ENCODE results near the gene TOR1AIP1.
"Not testable (repeated sequence)": the region's sequence is repeated elsewhere in the genome, so short reads cannot be mapped to it uniquely, and the experiment has no call there.

TOR1AIP1 gene

GRCh38 chr1:179938752-179939151, 56.7 kb downstream of the TOR1AIP1 start:
- DNase-seq = no peak

GRCh38 chr1:179939941-179940340, 57.9 kb downstream of the TOR1AIP1 start:
- DNase-seq = no peak

DNA sequence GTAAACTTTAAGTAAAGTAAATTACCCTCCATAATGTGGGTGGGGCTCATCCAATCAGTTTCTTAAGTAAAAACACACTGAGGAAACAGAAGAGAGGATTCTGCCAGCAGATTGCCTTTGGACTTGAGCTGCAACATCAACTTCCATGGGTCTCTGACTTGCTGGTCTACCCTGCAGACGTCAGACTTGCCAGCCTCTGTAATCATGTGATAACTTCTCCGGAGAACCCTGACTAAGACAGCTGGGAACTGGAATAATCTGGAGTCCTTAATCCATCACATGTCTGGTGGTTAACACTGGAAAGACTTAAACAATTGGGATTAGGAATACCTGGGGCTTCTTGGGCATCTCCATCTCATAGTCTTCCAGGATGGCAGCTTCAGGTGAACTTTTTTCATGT, 59.4 kb downstream of the TOR1AIP1 start:
- DNase-seq = no peak

- no peak for DNase-seq
Measured at GRCh38 chr1:179950651-179951050, 68.6 kb downstream of the TOR1AIP1 start.

- no peak for DNase-seq
Measured at GRCh38 chr1:179951383-179952144, 69.5 kb downstream of the TOR1AIP1 start.

DNA sequence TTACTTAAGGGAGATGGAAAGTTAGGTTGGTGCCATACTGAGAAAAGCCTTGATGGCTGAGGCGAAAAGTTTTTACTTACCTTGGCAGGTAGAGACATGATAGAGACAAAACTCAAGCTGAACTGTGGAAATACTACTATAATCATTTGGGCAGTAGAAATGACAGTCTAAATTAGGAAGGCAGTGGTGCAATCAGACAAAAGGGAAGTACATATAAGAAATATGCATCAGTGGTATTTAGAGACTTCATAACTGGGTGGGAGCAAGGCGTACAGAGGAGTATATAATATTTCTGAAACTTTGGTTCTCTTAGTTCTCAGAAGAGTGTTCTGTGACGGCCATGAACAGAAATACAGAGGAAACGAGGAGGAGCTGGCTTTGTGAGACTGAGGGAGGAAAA, 70.1 kb downstream of the TOR1AIP1 start:
- no peak for DNase-seq

GRCh38 chr1:179953974-179954492, 71.9 kb downstream of the TOR1AIP1 start:
- peak; percentile 49 to 66 for DNase-seq

DNA sequence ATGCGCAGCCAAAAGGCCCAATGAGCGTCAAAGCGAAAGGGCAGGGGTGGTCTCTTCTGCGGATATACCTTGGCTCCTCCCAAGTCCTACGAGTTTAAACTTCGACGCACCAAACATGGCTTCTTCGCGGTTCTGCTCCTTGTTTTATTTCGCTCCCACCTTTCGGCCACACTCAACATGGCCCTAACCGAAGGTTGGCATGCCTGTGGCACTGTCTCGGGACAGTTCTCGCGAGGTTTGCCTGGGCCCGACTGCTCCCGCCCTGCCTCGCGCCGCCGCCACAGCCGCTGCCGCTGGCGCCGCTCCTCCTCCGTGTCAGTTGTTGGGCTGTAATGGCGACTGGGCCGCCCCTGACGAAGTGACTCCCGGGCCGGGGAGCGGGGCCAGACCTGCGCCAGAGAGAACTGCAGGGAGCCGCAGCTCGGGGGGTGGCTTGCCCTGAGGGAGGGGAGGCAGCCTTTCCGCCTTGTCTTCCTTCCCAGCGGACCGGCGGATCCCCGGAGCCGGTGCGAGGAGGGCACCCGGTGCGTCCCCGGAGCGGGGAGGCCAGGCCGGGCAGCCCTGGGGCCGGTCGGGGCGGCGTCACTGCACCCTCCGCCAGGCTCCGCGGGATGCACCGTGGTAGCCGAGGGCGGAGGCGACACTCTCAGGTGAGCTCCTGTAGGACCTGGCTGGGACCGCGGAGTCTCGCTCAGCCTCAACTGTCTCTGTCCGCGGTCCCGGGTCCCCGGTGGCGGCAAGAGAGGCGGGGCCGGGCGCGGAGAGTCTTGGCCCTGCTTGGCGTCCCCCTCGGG, 72.6 kb downstream of the TOR1AIP1 start, which contains the start of gene CEP350:
Gene CEP350 (plus strand): TSS at position 318 of the 794 bp plus-strand sequence. CDS start 31,372 bp downstream, outside the sequence.
- DNase-seq = peak; percentile 99

DNA sequence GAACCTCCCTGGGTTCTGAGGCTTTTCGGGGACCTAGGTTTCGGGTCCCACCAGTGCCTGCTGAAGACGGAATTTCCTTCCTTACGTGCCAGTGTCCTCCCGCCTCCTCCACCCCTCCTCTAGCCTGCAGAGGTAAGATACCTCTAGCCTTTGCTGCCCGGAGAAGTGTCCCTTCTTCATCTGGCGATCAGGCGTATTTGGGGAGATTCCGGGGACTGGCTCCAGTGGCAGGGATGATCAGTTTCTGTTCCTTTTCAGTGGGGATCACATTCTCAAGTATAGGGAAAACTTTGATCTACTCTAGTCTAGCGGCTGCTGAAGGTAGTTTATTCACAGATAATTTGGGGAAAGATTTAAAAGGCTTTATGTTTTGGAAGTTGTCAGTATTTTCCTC, 73.2 kb downstream of the TOR1AIP1 start:
- DNase-seq = peak in 1 of 2 donors; percentile 20

DNA sequence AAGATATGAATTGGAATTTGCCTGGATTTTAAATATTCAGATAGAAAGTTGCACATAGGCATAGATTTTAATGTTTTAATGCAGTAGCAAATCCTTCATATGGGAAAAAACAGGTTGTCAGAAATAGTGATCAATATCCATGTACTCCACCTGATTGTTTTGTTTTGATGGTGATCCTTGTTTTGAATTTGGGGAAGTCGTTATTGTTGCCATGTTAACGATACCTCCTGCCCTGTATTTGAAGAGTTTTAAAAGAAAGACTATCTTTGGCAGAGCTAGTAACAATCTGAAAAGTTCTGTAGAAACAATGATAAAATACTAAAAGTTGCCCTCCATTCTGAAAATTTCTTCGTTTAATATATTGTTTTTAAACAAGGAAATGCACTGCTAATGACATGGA, 73.6 kb downstream of the TOR1AIP1 start:
- DNase-seq = no peak

DNA sequence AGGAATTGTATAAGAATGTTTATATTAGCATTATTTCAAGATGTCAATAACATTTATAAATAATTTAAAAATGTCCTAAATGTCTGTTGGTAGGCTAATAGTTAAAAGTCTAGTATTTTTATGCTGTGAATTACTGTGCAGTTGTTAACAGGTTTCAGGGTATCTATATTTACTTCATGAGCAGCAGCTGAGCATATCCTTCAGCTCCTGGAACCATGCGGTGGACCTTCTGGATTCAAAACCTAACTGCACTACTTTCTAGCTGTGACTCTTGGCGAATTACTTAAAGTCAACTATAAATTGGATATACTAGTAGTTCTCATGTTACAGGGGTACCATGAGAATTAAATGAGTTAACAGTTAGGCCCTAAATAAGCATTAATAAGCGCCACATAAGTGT, 76.3 kb downstream of the TOR1AIP1 start:
- no peak for DNase-seq

DNA sequence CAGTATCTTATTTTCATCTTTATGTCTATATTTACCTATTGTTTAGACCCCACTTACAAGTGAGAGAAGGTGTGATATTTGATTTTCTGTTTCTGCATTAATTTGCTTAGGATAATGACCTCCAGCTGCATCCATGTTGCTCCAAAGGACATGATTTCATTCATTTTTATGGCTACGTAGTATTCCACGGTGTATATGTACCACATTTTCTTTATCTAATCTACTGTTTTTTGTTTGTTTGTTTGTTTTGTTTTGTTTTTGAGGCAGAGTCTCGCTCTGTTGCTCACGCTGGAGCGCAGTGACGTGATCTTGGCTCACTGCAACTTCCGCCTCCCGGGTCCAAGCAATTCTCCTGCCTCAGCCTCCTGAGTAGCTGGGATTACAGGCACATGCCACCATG, 80.1 kb downstream of the TOR1AIP1 start:
- not testable (repeated sequence) for DNase-seq

GRCh38 chr1:179966551-179966950, 84.5 kb downstream of the TOR1AIP1 start:
- no peak for DNase-seq

DNA sequence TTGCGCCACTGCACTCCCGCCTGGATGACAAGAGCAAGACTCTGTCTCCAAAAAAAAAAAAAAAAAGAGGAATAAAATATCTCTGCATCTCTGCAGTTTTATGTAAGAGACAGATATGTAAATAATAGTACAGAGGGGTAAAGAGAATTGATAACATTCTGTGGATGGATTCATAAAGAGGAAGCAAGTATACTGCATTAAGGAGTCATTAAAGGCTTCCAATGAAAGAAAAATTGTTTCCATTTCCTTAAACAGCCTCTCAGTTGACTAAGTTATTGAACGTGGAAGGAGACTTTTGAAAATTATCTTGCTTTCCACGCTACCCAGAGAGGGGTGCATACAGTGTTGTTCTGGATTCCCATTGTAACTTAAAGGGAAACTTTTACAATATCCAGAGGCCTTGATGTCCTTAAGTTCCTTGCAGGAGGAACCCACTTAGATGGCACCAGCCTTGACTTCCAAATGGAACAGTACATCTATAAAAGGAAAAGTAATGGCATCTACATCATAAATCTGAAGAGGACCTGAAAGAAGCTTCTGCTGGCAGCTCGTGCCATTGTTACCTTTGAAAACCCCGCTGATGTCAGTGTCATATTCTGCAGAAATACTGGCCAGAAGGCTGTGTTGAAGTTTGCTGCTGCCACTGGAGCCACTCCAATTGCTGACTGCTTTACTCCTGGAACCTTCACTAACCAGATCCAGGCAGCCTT, 86.4 kb downstream of the TOR1AIP1 start:
- no peak for DNase-seq

DNA sequence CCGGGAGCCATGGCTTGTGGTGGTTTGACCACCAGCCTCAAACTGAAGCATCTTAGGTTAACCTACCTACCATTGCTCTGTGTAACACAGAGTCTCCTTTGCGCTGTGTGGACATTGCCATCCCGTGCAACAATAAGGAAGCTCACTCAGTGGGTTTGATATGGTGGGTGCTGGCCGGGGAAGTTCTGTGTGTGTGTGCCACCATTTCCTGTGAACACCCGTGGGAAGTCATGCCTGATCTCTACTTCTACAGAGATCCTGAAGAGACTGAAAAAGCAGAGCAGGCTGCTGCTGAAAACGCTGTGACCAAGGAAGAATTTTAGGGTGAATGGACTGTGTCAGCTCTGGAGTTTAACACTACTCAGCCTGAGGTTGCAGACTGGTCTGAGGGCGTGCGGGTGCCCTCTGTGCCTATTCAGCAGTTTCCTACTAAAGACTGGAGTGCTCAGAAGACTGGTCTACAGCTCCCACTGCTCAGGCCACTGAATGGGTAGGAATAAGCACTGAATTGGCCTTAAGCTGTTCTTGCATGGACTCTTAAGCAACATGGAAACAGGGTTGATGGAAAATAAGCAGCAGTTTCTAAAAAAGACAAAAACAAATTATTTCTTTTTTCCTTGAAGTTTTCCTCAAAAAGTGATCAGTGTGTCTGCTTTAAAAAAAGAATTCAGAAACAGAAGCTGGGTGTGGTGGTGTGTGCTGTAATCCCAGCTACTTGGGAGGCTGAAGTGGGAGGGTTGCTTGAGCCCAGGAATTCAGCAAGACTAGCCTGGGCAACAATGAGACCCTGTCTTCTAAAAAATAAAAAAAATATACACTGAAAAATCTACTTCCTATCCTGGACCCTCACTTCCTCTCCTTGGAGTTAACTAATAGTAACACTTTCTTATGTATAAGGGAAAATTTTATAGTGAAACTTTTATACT, 87.2 kb downstream of the TOR1AIP1 start:
- no peak for DNase-seq

All from CD4-positive, alpha-beta T cell treated with Interleukin-4 for 1 hour (primary cell).